HG03097 (cell line): ENCODE measurements around the gene SAYSD1.

Source experiments
- ATAC-seq: cut with Tn5 transposase; IDR thresholded peaks from one replicate; pipeline ENCODE4 v1.9.1; 2021; ENCODE audit not compliant: unreplicated experiment, low FRiP score

The SAYSD1 gene

DNA sequence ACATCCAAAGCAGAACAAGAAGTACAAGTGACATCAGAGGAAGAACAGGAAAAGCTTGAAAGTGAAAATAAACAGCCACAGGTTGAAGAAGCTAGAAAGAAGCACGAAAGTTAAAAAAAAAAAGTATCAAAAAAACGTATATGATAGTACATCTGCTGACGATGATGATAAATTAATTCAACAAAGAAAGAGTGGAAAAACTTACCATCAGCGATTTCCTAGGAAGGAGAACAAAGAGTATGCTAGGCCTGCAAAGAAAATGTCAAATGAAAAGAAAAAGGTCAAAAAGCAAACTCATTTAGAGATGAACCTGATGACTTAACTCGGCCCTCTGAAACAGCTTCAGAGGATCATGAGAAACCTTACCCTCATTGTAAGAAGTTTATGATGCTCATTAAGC lies 3.7 kb downstream of the SAYSD1 start:
- ATAC-seq, result no peak

DNA sequence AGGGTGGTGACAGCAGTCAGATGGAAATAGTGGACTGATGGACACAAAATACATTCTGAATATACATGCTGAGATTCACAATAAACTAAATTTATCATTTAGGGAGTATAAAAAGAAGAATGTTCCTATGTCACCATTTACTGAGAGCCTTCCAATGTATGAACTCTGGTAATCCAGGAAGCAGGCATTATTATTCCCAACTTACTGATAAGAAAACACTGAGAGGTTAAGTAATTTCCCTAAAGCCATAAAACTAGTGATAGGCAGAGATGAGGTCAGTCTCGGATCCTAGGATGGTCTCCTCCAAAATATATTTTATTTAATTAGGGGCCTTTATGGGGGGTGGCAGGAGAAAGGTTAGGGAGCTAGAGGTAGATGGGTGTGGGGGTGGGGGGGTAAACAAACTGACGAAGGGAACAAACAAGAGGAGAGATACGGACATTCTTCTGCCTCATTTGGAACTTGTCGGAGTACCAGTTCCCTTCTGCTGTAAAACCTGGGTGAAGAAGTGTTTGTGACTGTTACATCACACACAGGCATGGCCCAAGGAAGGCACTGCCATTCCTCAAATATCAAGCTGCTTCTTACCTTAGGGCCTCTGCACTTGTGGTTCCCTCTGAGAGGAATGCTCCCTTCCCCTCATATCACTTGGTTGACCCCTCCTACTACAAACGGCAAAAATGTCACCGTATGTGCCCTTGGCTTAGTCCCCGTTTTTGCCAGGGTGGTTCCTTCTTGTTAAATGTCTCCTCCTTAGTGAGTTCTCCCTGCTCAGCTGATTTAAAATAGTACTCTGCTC lies 6.7 kb downstream of the SAYSD1 start:
- no peak for ATAC-seq

DNA sequence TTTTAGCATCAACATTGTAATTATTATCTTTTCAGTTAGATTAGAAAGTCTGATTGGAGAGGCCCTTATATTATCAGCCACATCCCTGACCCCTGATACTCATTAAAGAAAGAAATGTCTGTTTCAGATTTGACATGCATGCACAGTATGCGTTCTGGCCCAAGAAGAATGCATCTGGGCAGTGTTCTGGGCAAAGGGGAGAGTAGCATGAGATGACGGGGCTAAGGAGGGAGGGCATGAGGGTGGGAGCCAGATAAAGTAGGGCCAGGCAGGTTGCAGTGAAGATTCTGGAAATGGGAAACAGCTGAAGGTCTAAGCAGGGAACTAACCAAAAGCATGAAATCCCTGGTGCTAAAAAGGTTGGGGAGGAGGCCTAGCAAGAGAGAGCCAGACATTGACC lies 7.3 kb downstream of the SAYSD1 start:
- ATAC-seq, result no peak

DNA sequence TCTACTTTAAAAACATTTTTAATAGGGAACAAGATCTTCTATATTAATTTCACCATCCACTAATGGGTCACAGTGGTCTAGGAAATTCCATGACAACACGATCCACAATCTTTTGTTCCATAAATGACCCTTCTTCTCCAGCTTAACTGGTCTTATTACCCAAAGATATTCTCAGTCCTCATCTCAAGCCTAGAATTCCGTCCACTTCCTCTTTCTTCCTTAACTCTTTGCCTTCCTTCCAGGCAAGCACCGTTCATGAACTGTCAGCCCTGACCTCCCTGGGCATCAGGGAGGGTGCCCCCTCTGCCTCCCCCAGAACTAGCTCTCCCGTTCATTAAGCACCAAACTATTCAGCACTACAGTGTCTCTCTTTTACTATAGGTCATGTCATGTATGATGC lies 8.0 kb downstream of the SAYSD1 start:
- ATAC-seq, result no peak

DNA sequence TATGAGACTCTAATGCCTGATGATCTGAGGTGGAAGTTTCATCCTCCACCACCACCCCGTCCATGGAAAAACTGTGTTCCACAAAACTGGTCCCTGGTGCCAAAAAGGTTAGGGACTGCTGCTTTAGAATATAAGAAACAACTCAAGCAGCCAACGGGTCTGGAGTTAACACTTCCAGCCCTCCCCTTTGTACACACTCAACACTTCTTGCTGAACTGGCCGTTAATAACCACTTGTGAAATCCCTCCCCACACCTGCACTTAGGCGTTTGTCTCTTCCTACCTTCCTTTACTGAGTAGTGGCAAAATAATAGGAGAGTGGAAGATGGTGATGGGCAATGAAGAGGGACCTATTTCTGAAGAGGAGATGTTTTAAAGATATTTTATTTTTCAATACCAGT lies 10.5 kb downstream of the SAYSD1 start:
- ATAC-seq, result no peak

DNA sequence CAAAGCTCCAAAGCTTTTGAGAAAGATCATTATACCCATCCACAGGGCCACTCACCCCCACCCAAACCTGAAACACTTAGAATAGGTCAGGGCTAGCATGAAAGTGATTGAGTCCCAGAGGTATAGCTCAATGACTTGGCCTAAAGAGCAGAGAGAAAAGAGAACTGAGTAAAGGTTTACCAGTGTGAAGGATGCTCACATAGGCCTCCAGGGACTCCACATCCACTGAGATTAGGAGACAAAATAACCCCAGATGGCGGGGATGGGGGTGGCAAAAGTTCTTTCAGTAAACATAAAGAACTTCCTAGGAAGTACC lies 12.2 kb downstream of the SAYSD1 start:
- ATAC-seq, result no peak

DNA sequence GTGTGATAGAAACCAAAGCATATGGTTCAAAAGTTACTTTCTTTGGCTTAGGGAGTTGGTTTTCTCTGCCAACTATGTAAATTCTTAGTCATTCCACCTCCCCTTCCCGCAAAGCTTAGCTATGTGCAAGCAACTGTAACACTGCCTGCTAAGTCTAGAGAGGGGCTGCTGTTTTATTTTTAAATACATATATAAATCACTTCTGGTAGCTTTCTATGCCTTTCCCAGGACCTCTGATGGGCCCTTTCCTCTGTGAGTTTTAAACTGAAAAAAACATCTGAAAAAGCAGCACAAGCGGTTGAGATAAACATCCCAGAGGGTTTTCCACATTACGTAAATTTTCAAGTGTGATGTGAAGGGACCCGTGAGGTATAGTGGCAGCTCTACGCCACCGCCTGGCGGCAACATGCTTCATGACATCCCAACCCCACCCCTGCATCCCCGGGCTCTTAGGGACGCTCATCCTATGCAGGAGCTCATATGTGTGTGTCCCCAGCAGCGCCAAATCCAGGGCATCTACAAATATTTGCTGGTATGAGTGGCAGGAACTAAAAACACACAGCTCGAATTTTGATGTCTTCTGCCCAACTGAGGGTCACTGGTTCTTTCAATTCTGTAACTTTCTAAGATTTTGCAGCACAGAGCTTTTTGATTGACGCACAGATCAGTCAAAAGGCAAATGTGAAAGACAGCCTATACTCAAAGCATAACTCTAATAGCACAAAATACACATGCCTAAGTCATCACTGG lies 12.7 kb downstream of the SAYSD1 start:
- ATAC-seq, result no peak

DNA sequence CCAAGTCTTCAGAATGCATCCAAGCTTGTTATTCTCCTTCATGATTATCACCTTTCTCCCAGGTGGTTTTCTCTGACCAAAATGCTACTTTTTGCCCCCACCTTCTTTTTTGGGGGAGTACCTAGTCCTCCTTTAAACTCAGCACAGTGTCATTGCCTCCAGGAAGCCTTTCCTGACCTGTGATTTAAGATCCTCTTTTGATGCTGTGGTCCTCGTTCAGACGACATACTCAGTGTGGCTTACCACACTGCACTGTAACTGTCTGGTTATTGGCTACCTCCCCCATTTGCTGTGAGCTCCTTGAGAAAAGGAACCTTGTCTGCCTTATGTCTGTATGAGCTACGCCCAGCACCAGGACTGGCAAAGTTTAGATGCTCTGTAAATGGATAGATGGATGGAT lies 14.6 kb downstream of the SAYSD1 start:
- ATAC-seq, result no peak

DNA sequence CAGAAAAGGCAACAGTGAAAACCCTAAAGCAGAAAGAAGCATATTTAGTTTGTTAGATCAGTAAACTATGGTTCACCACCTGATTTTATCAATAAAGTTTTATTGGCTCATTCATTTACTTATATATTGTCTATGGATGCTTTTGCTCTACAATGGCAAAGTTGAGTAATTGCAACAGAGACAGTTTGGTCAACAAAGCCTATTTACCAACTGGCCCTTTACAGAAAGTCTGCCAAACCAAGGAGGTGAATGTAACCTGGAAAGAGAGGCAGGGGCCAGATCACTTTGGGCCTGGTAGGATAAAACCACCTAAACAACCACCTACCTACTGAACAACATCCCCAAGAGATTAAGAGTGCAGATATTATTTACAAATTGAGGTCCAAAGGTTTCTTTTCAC lies 19.4 kb downstream of the SAYSD1 start:
- ATAC-seq, result no peak

DNA sequence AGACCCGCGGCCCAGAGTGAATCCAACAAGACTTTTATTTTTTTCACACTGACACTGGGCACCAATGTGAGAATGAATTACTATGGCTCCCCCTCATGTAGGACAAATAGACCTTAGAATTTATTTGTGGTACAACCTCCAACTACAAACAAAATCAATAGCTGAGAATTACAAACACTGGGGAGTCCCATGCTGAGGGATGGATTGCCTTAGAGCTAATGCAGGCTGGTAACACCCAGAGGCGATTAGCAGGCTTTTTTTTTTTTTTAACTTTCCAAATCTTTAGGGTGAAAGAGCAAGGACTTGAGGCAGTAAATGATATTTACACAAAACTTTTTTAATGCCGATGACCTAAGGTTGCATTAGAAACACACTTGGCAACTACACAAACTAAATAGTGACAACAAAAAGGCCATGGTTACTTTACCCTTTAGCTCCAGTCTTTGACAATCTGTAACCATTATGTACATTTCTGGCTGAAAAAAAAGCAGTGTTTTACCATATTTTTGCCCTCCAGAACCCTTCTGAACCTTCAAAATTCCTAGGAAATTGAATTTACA lies 21.8 kb downstream of the SAYSD1 start:
- ATAC-seq, result no peak

DNA sequence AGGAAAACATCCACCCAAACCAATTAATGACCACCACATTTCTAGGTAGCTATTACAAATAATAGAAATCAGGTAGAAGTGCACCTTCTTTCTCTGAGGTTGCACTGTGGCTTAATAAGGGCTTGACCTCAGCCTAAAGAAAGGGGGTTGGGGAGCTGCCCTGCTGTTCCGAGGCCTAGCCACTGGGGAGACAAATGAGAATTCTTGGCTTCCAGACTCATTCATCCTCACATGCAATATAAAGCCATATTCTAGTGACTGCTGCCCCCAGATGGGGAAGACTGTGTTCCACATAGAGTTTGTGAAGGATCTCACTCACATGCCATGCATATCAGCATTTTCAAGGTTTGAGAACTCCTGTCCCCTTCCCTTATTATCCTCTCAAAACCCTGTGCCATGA lies 22.9 kb downstream of the SAYSD1 start:
- ATAC-seq, result no peak

DNA sequence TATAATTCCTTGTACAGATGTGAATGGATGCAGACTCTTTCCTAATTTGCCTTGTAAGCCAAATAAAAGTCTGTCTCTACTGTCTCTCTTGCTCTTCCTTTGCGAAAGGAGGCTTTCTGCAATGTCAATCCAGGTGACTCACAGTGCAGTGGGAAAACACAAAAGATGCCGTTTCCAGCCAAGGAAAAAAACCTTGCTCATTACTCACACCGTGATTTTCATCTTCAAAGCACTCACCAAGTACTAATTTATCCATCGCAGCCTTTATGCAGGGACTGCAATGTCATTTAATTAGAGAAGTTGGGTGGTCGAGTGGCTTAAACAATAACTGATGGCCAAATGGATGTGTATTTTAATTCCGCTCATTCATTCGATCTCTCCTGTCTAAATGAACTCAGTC lies 23.8 kb downstream of the SAYSD1 start:
- ATAC-seq, result no peak

DNA sequence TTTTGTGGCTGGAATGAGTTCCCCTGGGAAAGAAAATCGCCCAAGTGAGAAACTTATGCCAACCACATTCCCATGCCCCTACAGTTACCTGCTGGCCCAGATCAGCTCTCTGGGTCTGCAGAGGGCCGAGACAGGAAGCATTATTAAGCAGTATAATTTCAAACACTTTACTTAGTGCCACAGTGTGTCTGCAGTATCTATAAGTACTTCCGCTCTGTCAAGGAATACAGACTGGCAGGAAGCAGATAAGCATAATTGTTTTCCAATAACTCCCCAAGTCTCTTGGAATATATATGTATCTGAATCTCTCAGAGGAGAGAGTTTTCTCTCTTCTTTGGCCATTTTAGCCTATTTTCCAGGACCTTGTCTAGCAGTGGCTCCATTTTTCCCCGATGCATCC lies 24.9 kb downstream of the SAYSD1 start:
- no peak for ATAC-seq

DNA sequence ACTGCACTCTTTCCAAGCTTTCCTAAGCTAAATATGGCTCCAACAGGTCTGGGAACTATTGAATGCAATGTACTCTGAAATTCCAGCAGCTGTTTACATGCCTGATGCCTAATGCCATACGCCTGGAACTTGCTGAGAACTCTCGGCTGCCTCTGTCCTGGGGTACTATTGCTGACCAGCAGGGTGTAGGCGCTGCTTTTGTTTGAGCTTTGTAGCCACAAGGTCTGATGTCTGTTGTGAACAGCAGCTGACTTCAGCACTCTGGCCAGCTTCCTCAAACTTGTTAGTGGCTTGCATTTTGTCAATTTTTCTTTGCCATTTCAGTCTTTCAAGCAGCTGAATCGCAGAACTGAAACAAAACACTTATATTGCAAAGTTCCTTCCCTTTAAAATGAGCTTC lies 26.7 kb downstream of the SAYSD1 start:
- ATAC-seq, result no peak

DNA sequence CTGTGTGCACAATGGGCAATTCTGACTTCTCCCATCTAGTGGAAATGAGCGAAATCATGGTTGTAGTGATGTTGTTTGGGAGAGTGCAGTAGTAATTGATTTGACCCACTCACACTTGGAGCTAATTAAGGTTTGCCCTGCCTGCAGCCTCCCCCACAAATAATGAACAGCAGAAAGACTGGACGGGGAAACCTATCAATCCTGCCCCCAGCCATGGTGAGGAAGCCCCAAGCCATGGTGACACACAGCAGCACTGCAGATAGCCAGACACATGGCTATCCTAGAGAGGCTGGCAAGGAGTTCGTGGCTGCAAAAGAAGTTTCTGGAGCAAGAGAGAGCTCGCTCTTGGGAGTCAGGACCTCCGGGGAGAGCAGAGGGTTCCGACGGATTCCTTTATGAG lies 27.8 kb downstream of the SAYSD1 start:
- ATAC-seq, result no peak

DNA sequence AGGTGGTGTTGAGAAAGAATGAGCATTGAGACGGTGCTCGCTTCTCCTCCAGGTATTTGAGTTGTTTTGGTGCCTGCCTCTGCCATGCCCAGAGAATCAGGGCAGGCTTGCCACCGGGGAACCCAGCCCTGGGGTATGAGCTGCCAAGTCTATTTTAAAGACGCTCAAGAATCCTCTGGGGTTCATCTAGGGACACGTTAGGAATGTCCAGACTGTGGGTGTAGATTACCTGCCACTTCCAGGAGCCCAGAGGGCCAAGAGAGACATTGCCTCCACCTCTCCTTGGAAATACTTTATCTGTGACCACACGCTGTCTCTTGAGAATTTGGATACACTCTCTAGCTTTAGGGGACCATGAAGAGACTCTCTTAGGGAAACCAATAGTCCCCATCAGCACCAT lies 28.3 kb downstream of the SAYSD1 start:
- no peak for ATAC-seq

DNA sequence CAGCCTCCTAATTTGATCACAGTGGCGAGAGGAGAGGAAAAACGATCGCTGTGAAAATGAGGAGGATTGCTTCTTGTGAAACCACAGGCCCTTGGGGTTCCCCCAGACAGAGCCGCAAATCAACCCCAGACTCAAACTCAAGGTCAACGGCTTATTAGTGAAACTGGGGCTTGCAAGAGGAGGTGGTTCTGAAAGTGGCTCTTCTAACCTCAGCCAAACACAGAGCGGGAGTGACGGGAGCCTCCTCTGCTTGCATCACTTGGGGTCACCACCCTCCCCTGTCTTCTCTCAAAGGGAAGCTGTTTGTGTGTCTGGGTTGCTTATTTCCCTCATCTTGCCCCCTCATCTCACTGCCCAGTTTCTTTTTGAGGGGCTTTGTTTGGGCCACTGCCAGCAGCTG lies 28.7 kb downstream of the SAYSD1 start:
- ATAC-seq, result no peak

DNA sequence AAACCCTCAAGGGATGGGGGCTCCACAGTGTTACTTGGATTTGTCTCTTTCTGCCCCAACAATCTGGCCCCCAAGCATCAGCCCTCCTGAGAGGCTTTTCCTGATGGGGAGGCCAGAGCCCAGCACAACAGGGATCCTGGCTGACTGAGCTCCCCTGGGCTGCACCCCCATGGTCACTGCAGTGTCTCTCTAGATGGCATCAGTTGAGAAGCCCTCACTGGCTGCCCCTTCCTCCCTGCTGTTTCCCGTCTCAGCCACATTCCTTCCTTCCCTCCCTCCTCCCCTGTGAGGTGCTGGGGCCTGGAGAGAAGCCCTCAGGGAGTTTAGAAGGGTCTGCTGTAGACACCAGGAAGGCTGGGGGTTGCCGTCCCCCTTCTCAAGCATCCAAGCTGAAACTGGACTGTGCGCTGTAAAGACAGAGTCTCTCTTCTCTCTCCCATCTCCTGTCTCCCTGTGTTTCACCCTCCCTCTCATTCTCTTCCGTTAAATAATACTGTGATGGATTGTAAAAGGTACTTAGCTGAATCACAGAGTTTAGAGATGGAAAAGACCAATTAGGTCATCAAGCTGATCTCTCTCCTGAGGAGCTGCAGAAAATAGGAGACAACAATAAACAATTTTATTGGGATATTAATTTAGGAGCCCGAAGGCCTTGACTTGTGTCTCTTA lies 29.7 kb downstream of the SAYSD1 start:
- no peak for ATAC-seq

DNA sequence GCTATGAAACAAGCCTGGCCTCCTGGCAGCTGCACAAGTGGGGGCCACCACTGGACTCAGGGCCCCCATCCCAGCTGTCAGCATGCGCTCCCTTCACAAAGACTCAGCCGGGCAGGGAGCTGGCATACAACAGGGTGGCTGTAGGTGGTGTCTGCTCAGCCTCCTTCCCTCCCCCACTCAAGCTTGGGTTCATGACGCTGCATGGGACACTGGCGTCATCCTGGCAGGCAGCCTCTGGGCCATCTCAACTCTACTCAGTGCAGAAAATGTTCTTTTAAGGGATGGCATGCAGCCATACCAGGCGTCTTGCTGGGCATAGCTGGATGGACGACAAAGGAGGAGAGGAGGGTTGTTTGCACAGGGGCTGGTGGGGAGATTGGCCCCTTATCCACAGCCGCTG lies 30.5 kb downstream of the SAYSD1 start:
- ATAC-seq, result no peak

DNA sequence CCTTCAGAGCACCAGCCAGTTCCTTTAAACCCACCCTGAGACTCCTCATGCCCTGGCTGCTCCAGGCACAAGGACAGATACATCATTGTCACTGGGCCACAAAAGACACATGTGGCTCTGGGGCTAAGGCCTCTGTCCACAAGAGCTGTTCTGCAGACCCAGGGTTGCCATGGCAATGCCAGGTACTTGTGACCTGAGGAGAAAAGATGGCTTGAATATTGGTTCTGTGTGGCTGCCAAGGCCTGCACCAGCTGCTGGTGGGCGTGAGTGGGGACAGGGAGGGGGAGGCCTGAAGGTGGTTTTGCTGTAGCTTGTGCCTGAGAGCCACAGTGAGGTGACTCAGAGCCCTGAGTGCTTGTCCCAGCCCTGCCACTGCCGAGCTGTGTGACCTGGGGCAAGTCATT lies 31.8 kb downstream of the SAYSD1 start:
- no peak for ATAC-seq

DNA sequence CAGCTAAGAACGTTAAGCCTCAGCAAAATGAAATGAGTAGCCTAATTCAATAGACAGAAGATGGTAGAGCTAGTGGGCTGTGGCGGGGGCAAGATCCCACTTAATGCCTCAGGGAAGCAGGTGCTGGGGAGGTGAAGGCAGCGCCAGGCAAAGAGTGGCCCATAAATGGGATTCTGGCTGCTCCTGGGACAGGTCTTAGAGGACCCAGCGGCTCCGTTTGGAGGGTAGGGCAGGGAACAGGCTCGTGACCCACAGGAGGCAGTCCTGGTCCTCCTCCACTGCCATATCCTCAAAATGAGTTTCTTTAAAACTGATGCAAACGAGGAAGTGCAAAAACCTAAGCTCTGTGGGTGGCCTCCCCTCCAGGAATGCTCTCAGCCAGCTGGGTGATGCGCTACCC lies 32.7 kb downstream of the SAYSD1 start:
- ATAC-seq, result no peak
